A549 treated with AZD9567 at 1 μM for 4 hours (cell line): ENCODE data around the gene ZNF728. TPM values are rescaled to one million over a fixed set of nuclear protein-coding genes. Genes with fewer than 3 reads are reported as not detected.

Source experiments
- total RNA-seq: library from RNA; stranded (reverse); fragments of 200-300 nt; extraction: Qiagen RNA extraction; gene quantifications from 5 replicates; pipeline ENCODE4 v1.2.3, GENCODE V29; 2022; ENCODE audit not compliant: insufficient read depth

ZNF728 gene
- not detected in 5 replicates for total RNA-seq

GRCh38 chr19:23002690-23003422 lies at the start of gene ZNF728:
TSS of gene ZNF728 (minus strand) at chr19:23003176. CDS start at chr19:23003030, 146 bp downstream.

Other genes with a start within 250 kb of the ZNF728 start
- gene ZNF99, start 219.0 kb downstream of the ZNF728 start, total RNA-seq: not detected in 5 replicates
- gene ZNF723, start 170.9 kb downstream of the ZNF728 start, total RNA-seq: not detected in 5 replicates
- not detected in 5 replicates for gene ZNF730, start 113.8 kb upstream of the ZNF728 start, total RNA-seq
- 0.61 to 1.0 TPM (median 0.76 TPM) in 4 of 5 replicates, not detected in the other for gene ZNF724, start 247.2 kb upstream of the ZNF728 start, total RNA-seq